ENCODE results near the gene PEAR1.

Gene PEAR1

GRCh38 chr1:156887734-156888133 is 5.8 kb upstream of the PEAR1 start:
- peak overlapping the region; percentile 14; the same call in 1 of the 2 replicates for H3K4me2 ChIP-seq
- no peak overlapping the region for H3K4me3 ChIP-seq
- no peak overlapping the region for H3K9ac ChIP-seq
- H4K20me1 ChIP-seq, result no peaks in the 10 kb centered on the region
- H3K27ac ChIP-seq, result no peak overlapping the region
- peaks cover 12% of the 10 kb centered on the region for H3K27me3 ChIP-seq
- peaks cover 48% of the 10 kb centered on the region for H3K4me1 ChIP-seq
- no peaks in the 10 kb centered on the region for H3K9me3 ChIP-seq
- H3K36me3 ChIP-seq, result no peaks in the 10 kb centered on the region
- no peak for TF ChIP-seq Cebpa-rat (IDR thresholded peaks at IDR 0.05)

- Histone ChIP-seq H3K9ac (no peak overlapping the region), H3K27me3 (peaks cover 35% of the 10 kb centered on the region), H4K20me1 (no peaks in the 10 kb centered on the region), H3K27ac (no peak overlapping the region), H3K36me3 (no peaks in the 10 kb centered on the region), H3K4me3 (no peak overlapping the region), H3K9me3 (no peaks in the 10 kb centered on the region), H3K4me2 (peak overlapping the region; percentile 63), H3K4me1 (peaks cover 59% of the 10 kb centered on the region)
- no peak for TF ChIP-seq Cebpa-rat (IDR thresholded peaks at IDR 0.05)
Measured at GRCh38 chr1:156889802-156890580, 3.5 kb upstream of the PEAR1 start.

- Histone ChIP-seq H3K4me3 (no peak overlapping the region), H3K27me3 (peaks cover 50% of the 10 kb centered on the region), H3K4me1 (peaks cover 66% of the 10 kb centered on the region), H3K27ac (no peak overlapping the region), H3K4me2 (peak overlapping the region; percentile 74), H3K9me3 (no peaks in the 10 kb centered on the region), H4K20me1 (no peaks in the 10 kb centered on the region), H3K36me3 (no peaks in the 10 kb centered on the region), H3K9ac (no peak overlapping the region)
- no peak for TF ChIP-seq Cebpa-rat (IDR thresholded peaks at IDR 0.05)
Measured at GRCh38 chr1:156892190-156893047, 1.1 kb upstream of the PEAR1 start.

GRCh38 chr1:156894001-156894400 is 483 bp downstream of the PEAR1 start:
- H3K9ac ChIP-seq, result 0 out of 2 replicates have a peak overlapping the region, but pooled peaks have one; percentile 7
- H3K27me3 ChIP-seq, result peaks cover 66% of the 10 kb centered on the region
- H3K4me2 ChIP-seq, result peak overlapping the region; percentile 74

GRCh38 chr1:156894711-156895454 is 1.4 kb downstream of the PEAR1 start:
- Histone ChIP-seq H3K4me3 (no peak overlapping the region), H3K9ac (no peak overlapping the region), H3K27ac (peak overlapping the region; percentile 9; the same call in 1 of the 2 replicates), H3K4me2 (peak overlapping the region; percentile 74), H4K20me1 (no peaks in the 10 kb centered on the region), H3K27me3 (peaks cover 72% of the 10 kb centered on the region), H3K9me3 (no peaks in the 10 kb centered on the region), H3K36me3 (no peaks in the 10 kb centered on the region), H3K4me1 (peaks cover 63% of the 10 kb centered on the region)
- TF ChIP-seq Cebpa-rat (IDR thresholded peaks at IDR 0.05), result no peak

More at GRCh38 chr1:156894001-156894400, 483 bp downstream of the PEAR1 start:
- Histone ChIP-seq H3K36me3 (no peaks in the 10 kb centered on the region), H3K27ac (no peak overlapping the region), H3K4me3 (peak overlapping the region; percentile 57; the same call in 1 of the 2 replicates), H3K4me1 (peaks cover 70% of the 10 kb centered on the region), H3K9me3 (no peaks in the 10 kb centered on the region), H4K20me1 (no peaks in the 10 kb centered on the region)
- TF ChIP-seq Cebpa-rat (IDR thresholded peaks at IDR 0.05), result no peak

GRCh38 chr1:156895455-156895812 is 1.9 kb downstream of the PEAR1 start:
- H4K20me1 ChIP-seq, result no peaks in the 10 kb centered on the region
- H3K9me3 ChIP-seq, result no peaks in the 10 kb centered on the region
- no peak overlapping the region for H3K4me3 ChIP-seq
- no peak overlapping the region for H3K9ac ChIP-seq
- peaks cover 60% of the 10 kb centered on the region for H3K4me1 ChIP-seq
- peak overlapping the region; percentile 9; the same call in 1 of the 2 replicates for H3K27ac ChIP-seq
- H3K4me2 ChIP-seq, result peak overlapping the region; percentile 74; the same call in 1 of the 2 replicates
- peaks cover 72% of the 10 kb centered on the region for H3K27me3 ChIP-seq
- TF ChIP-seq Cebpa-rat (IDR thresholded peaks at IDR 0.05), result no peak
- H3K36me3 ChIP-seq, result no peaks in the 10 kb centered on the region

GRCh38 chr1:156895927-156896326 is 2.4 kb downstream of the PEAR1 start:
- Histone ChIP-seq H4K20me1 (no peaks in the 10 kb centered on the region), H3K27me3 (peaks cover 72% of the 10 kb centered on the region), H3K9me3 (no peaks in the 10 kb centered on the region), H3K9ac (no peak overlapping the region), H3K4me3 (no peak overlapping the region), H3K4me1 (peaks cover 60% of the 10 kb centered on the region), H3K36me3 (no peaks in the 10 kb centered on the region), H3K27ac (no peak overlapping the region), H3K4me2 (no peak overlapping the region)
- TF ChIP-seq Cebpa-rat (IDR thresholded peaks at IDR 0.05), result no peak

- Histone ChIP-seq H3K27ac (no peak overlapping the region), H3K36me3 (no peaks in the 10 kb centered on the region), H3K4me1 (peaks cover 60% of the 10 kb centered on the region), H3K27me3 (peaks cover 72% of the 10 kb centered on the region), H3K4me2 (peak overlapping the region; percentile 71; the same call in 1 of the 2 replicates), H3K9me3 (no peaks in the 10 kb centered on the region), H3K4me3 (no peak overlapping the region), H4K20me1 (no peaks in the 10 kb centered on the region), H3K9ac (no peak overlapping the region)
- no peak for TF ChIP-seq Cebpa-rat (IDR thresholded peaks at IDR 0.05)
Measured at GRCh38 chr1:156896490-156897033, 3.0 kb downstream of the PEAR1 start.
